SK-N-SH (cell line): ENCODE data around the gene NRG4.

ENCODE experiments used
- CTCF ChIP-seq: fragments of 200-600 bp; sonication (generic); IDR thresholded peaks from 2 replicates; pipeline ENCODE4 v1.6.1; 2017; ENCODE audit warnings: antibody characterized with exemption, mild to moderate bottlenecking, moderate library complexity
- EP300 ChIP-seq, 2 experiments: IDR thresholded peaks; 2 replicates each; pipeline versions ENCODE4 v1.4.0 to v1.6.1; 2012; ENCODE audit warnings: borderline replicate concordance in 1 of 2, low read depth in 1 of 2, low read length in 1 of 2
- MEF2A ChIP-seq: IDR thresholded peaks from 2 replicates; pipeline ENCODE4 v1.4.0; 2012; ENCODE audit warnings: low read depth, borderline replicate concordance
- POLR2AphosphoS5 ChIP-seq: IDR thresholded peaks from 2 replicates; pipeline ENCODE4 v1.6.1; 2012; ENCODE audit warnings: low read depth, low read length
- RFX5 ChIP-seq: IDR thresholded peaks from 2 replicates; pipeline ENCODE4 v1.6.1; 2012; ENCODE audit warnings: mild to moderate bottlenecking, improper control_type of control experiment, low read length
- RXRA ChIP-seq: IDR thresholded peaks from 2 replicates; pipeline ENCODE4 v1.4.0; 2012; ENCODE audit warnings: low read depth, mild to moderate bottlenecking, borderline replicate concordance
- SMC3 ChIP-seq: IDR thresholded peaks from 2 replicates; pipeline ENCODE4 v1.6.1; 2012; ENCODE audit warnings: low read depth, low read length, improper control_type of control experiment
- TEAD4 ChIP-seq: IDR thresholded peaks from 2 replicates; pipeline ENCODE4 v1.4.0; 2012; ENCODE audit warnings: mild to moderate bottlenecking, borderline replicate concordance; ENCODE audit not compliant: insufficient read depth
- YY1 ChIP-seq: IDR thresholded peaks from 2 replicates; pipeline ENCODE4 v1.4.0; 2012; ENCODE audit warnings: low read depth, mild to moderate bottlenecking
- ZBTB33 ChIP-seq: IDR thresholded peaks from 2 replicates; pipeline ENCODE4 v1.4.0; 2012; ENCODE audit warnings: low read depth, borderline replicate concordance

- TF ChIP-seq POLR2AphosphoS5 (peak; percentile 95), CTCF (no peak), RXRA (no peak), RFX5 (no peak), YY1 (peak; percentile 54; the same call in 1 of the 2 replicates), MEF2A (no peak), EP300 (IDR thresholded peaks at IDR 0.05; ENCODE audit: borderline replicate concordance in 1 of 2, low read depth in 1 of 2, low read length in 1 of 2) (peak in 1 of 2 experiments; percentile 36; a peak in 1 of 4 replicates), TEAD4 (no peak), ZBTB33 (peak; percentile 28; the same call in 1 of the 2 replicates), SMC3 (no peak)
These were observed 108.6 kb downstream of the NRG4 start, which contains the start of gene FBXO22 for GRCh38 chr15:75903331-75904239.
